GM18867 (cell line): ENCODE data around the gene FADS3.
A peak's percentile ranks its signal among the peaks of the same experiment; 100 is the strongest.
"Not testable (repeated sequence)": the region's sequence is repeated elsewhere in the genome, so short reads cannot be mapped to it uniquely, and the experiment has no call there.

Experiments used
- ATAC-seq: cut with Tn5 transposase; IDR thresholded peaks from one replicate; pipeline ENCODE4 v1.9.1; 2021; ENCODE audit warnings: mild to moderate bottlenecking, moderate library complexity; ENCODE audit not compliant: unreplicated experiment

Gene FADS3

GRCh38 chr11:61899146-61899841 is 7.9 kb upstream of the FADS3 start:
- ATAC-seq: peak; percentile 61

- ATAC-seq: no peak
Observed at GRCh38 chr11:61898247-61898582, 6.9 kb upstream of the FADS3 start.

GRCh38 chr11:61897387-61898246 is 6.3 kb upstream of the FADS3 start:
- ATAC-seq: peak; percentile 48

GRCh38 chr11:61896665-61897386 is 5.5 kb upstream of the FADS3 start:
- no peak for ATAC-seq

GRCh38 chr11:61895718-61896059 is 4.3 kb upstream of the FADS3 start:
- ATAC-seq: no peak

- ATAC-seq: no peak
Observed at GRCh38 chr11:61895046-61895717, 3.8 kb upstream of the FADS3 start.

- no peak for ATAC-seq
Observed at GRCh38 chr11:61893981-61894380, 2.6 kb upstream of the FADS3 start.

GRCh38 chr11:61892085-61892370 is 683 bp upstream of the FADS3 start:
- no peak for ATAC-seq

- ATAC-seq: peak; percentile 19
Observed at GRCh38 chr11:61890529-61891330, 615 bp downstream of the FADS3 start.

GRCh38 chr11:61889831-61890230 is 1.5 kb downstream of the FADS3 start:
- no peak for ATAC-seq

- no peak for ATAC-seq
Observed at GRCh38 chr11:61888590-61888989, 2.8 kb downstream of the FADS3 start.

GRCh38 chr11:61887839-61888494 is 3.4 kb downstream of the FADS3 start:
- no peak for ATAC-seq

GRCh38 chr11:61886643-61887042 is 4.7 kb downstream of the FADS3 start:
- ATAC-seq: no peak

- no peak for ATAC-seq
Observed at GRCh38 chr11:61885784-61886580, 5.4 kb downstream of the FADS3 start.

- ATAC-seq: no peak
Observed at GRCh38 chr11:61885166-61885778, 6.1 kb downstream of the FADS3 start.

GRCh38 chr11:61883947-61884346 is 7.4 kb downstream of the FADS3 start:
- no peak for ATAC-seq

GRCh38 chr11:61883327-61883726 is 8.0 kb downstream of the FADS3 start:
- no peak for ATAC-seq

- no peak for ATAC-seq
Observed at GRCh38 chr11:61882879-61883278, 8.5 kb downstream of the FADS3 start.

- not testable (repeated sequence) for ATAC-seq
Observed at GRCh38 chr11:61882267-61882666, 9.1 kb downstream of the FADS3 start.
